ENCODE results near the gene BIRC7. TPM values are rescaled to one million over a fixed set of nuclear protein-coding genes. Genes with fewer than 3 reads are reported as not detected.

The BIRC7 gene
- total RNA-seq, 1 donor from 2014 or later, result 0.35 TPM

DNA sequence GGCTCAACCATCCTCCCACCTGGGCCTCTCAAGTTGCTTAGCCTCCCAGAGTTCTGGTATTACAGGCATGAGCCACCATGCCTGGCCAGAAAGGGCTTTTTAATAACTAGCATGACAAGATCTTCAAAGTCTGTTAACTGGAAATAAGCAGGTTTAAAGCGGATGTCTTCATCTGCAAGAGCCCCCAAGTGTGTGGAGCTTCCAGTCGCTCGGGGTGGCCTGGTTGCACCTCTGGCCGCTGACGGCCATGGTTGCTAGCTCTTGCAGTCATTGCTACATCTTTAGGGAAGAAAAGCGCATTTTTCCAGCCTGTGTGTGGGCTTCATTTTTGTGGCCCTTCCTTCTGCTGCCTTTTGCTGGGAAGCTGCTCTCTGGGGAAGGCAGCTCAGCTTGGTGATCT is 44.7 kb downstream of the BIRC7 start:
- DNase-seq (ENCODE audit: low spot score), result no peak

DNA sequence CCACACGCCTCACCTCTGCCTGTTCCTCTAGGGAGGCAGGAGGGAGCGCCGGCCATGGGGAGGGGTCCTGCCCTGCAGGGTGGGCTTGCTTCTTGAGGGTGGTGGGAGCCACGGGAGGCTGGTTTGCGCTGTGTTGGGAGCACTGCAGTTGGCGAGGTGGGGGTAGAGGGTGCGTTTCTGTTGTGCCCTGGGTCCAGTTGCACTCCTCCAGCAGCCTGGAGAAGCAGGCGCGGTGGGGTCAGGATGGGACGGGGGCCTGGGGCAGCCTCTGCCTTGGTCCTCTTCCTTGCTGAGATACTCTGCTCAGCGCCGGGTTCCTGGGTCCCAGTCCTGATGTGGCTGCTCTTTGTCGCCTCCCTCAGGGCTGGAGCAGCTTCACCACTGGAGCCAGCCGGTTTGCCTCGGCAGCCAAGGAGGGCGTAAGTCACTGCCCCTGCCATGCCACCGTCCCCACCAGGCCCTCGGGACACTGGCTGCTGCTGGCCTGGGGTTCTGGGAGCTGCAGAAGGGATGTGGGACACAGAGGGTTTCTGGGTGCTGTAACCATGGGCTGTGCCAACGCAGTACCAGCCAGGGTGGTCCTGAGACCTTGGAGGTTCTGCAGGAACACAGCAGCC is 45.3 kb downstream of the BIRC7 start:
- no peak for DNase-seq (ENCODE audit: low spot score)

DNA sequence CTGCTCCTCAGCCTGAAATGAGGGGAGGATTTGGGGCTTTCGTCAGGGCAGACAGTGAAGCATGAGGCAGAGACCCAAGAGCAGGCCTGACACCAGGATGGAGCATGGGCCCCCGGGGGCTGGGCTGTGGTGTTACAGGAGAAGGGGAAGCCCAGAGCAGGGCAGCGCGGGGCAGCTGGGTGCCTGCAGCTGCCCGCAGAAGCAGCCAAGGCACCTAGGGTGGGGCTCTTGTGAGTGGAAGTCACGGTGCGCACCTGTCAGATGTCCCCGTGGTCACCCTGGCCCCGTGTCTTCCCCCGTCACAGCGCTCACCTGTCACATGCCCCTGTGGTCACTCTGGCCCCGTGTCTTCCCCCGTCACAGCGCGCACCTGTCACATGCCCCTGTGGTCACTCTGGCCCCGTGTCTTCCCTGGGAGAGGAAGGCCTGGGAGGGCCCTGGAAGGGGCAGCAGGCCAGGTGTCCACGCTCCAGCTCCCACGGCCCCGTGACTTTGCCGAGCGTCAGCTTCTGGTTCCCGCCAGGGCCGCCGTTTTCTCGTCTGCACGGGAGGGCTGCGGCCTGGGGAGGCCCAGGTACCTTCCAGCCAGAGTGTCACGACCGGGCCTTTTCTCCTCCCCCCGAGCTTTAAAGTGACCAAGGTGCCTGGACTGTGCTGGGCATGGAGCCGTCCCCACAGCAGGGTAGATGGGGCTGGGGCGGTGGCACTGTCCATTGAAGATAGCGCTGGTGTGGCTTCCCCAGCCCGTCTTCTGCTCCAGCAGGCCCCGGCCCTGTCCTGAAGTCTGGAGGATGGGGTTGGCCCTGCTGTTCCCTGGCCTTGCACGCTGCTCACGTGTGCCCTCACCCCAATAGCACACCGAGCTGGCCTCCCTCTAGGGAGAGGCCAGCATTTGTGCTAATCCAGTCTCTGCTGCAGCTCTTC is 46.3 kb downstream of the BIRC7 start:
- no peak for DNase-seq (ENCODE audit: low spot score)

DNA sequence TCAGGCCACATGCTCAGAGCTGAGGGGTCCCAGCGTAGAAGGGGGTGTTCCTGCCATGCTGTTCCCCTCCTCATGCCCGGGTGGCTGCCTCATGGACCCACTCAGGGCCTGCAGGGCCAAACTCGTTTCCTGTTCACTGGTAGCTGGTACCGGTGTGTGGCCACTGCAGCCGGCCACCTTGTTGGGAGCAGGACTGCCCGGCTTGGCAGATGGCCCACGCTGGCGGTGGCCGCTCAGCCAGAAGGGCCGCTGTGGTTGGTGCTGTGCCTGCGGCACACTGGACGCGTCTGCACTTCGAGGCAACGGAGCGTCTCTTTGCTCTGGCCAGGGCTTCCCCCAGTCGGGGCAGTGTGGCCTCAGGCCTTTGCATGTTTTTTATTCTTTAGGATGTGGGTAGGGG is 47.2 kb downstream of the BIRC7 start:
- no peak for DNase-seq (ENCODE audit: low spot score)

DNA sequence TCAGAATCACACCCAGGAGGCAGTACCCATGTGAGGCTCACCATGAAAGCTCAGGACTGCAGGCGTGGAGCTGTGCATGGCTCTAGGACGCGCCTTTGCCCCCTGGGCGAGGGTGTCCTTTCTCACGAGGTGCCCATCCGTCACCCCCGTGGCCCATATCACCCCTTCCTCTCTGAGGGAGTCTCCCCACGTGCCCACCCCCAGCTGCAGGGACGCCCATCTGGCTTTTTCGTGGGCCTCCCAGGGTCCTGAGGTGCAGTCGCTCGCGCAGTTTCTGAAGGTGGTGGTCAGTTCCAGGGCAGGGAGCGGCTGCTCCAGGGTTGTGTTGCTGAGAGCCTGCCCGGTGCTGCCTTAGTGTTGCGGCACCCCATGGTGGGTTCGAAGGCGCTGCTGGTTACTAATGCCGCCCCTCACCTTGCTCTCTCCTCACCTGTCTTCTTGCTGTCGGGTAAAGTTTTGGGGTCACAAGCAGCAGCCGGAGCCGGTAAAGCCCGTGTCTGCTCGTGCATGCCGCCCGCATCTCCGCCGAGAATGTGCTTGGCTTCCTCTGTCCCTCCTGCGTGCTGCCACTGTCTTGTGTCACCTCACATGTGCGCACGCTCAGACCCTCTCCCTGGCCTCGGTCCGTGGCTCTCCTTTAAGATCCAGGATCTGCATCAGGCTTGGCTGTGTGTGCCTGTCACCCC is 47.8 kb downstream of the BIRC7 start:
- DNase-seq (ENCODE audit: low spot score), result no peak

DNA sequence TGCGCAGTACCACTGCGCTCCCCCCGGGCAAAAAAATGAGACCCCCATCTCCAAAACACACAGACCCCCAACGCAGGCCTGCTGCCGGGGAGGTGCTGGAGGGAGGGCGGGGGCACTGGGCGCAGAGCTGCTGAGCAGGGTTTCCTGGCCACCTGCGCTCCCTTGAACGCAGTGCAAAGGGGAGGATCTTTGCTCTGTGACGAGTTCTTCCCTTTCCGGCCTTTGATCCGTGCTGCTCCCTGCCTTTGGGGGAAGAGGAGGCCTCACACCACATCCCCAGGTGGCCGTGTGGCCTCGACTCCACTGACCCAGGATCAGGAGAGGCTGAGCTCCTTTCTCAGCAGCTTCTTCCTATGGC is 48.4 kb downstream of the BIRC7 start:
- DNase-seq (ENCODE audit: low spot score), result no peak

DNA sequence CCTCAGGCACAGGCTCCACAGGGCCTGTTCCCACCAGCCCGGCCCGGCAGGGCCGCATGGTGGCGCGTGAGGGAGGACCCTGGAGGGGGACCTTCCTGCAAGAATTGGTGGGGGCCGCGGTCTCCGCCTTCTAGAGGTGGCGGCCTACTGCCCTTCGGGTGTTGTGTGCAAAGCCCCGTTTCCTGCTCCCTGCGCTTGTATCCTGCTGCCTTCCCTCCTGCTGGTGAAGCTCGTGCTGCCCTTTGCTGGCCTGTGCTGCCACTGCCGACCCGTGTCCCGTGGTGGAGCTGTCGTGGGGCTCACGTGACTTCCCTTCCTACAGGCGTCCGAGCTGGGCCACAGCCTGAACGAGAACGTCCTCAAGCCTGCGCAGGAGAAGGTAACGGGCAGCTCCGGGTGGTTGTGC is 48.8 kb downstream of the BIRC7 start:
- no peak for DNase-seq (ENCODE audit: low spot score)

DNA sequence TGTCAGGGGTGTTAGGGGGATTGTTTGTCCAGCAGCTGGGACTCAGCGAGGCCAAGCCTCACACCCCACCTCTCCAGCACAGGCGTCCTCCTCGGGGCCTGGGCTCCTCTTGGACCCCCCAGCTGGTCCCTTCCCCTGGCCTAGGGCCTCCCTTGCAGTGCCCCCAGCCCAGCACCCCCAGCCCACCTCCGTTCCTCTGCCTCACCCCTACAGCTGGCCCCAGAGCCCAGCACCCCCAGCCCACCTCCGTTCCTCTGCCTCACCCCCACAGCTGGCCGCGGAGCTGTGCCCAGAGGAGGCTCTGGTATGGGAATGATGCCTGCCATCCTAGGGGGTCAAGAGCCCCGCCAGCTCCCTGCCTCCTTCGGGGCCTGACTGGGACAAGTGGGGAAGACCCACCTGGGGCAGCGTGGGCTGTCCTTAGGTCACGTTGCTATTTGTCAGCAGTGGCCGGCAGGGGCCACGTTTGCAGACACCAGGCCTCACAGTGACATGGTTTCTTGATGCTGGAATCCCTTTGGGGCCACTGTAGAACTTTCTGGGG is 49.3 kb downstream of the BIRC7 start:
- DNase-seq (ENCODE audit: low spot score), result no peak

DNA sequence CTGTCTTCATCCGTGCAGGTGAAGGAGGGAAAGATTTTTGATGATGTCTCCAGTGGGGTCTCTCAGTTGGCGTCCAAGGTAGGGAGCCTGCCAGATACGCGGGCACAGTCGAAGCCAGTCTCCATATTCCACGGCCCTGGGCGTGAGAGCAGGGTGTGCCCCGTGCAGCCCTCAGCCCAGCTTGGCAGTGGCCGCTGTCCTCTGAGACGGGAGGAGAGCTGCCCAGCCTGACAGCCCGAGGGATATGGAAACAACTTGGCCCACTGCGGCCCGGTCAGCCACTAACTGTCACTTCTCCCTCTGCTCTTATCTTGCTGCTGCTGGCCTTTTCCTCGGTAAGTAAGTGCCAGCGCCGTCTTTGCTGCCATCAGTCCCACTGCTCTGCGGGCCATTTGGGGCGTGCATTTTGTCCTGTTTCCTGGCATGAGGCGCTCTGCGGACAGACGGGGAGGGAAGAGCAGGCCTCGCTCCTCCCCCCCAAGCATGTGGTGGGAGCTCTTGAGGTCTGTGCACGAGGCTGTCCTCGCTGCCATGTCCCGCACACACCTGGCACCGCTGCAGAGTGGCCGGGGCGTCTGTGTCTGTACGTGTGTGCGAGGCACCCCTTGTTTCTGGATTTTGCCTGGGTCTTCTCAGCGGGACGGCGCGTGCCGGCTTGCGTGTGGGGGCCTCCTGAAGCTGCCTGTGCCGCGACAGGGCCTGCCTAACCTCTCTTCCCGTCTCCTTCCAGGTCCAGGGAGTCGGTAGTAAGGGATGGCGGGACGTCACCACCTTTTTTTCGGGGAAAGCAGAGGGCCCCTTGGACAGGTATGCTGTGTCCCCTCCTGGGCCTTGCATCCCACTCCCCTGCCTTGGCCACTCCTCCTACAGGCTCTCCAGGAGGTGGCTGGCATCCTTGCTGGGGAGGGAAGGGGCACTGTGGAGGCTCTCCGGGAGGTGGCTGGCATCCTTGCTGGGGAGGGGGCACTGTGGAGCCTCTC is 50.2 kb downstream of the BIRC7 start:
- no peak for DNase-seq (ENCODE audit: low spot score)

DNA sequence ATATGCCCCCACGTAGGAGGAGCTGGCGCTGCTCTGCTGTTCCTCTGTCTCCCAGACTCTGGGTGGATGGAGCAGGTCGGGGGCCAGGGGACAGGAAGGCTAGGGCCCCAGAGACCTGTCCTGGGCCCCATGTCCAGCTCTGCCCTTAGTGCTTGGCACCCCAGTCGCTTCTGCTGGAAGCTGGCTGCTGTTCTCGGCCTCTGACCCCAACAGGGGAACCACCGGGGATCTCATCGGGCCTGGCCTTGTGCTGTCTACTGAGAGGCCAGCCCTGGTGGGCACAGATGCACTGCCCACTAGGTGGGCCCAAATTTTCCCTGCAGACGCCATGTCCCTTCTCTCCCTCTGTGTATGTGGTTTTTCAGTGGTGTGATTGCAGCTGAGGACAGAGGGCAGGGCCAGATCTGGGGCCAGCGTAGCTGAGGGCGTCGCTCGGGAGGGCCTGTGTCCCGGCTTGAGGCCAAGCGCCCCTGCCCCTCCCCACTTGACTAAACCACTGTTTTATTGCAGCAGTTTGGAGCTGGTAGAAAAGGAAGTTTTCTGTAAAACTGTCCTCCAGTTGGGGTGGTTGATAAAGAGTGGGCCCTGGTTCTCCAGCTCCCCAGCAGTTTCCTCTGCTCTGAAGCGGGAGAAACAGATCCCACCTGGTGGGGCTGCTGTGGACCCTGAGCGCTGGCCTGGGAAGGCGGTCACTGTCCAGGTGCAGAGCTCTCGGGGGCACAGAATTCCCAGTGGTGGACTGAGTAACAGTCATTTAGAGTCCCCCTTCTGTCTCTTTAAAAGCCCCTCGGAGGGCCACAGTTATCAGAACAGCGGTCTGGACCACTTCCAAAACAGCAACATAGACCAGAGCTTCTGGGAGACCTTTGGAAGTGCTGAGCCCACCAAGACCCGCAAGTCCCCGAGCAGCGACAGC is 51.3 kb downstream of the BIRC7 start:
- no peak for DNase-seq (ENCODE audit: low spot score)

DNA sequence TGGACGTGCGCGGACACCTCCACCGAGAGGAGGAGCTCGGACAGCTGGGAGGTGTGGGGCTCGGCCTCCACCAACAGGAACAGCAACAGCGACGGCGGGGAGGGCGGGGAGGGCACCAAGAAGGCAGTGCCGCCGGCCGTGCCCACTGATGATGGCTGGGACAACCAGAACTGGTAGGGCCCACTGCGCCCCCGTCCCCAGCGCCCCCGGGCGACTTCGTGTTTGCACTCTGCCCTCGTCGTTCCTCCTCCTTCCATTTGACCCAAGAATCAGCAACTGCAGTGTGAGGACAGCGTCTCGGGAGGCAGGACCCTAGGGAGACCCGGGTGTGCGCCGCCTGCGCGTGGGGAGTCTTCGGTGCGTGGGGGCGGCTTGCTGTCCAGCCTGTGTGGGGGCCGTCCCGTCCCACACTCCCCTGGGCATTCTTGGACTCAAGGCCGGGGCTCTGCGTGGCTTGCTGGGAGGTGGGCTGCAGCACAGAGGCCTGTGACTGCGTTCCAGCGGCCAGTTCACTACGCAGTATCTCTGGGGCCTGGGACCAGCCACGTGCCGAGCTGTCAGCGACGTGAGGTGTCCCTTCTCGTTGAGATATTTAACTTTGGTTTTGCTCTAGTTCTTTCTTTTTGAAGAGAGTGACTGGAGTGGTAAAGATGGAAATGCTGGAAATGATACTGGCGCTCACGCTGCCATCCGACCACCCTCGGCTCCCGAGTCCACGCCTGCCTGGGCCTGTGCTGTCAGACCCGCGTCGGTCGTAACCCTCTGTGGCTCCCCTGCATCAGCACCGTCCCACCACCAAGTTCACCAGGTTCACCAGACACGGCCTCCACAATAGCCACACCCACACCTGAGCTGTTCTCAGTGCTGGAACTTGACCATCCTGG is 52.2 kb downstream of the BIRC7 start:
- no peak for DNase-seq (ENCODE audit: low spot score)

DNA sequence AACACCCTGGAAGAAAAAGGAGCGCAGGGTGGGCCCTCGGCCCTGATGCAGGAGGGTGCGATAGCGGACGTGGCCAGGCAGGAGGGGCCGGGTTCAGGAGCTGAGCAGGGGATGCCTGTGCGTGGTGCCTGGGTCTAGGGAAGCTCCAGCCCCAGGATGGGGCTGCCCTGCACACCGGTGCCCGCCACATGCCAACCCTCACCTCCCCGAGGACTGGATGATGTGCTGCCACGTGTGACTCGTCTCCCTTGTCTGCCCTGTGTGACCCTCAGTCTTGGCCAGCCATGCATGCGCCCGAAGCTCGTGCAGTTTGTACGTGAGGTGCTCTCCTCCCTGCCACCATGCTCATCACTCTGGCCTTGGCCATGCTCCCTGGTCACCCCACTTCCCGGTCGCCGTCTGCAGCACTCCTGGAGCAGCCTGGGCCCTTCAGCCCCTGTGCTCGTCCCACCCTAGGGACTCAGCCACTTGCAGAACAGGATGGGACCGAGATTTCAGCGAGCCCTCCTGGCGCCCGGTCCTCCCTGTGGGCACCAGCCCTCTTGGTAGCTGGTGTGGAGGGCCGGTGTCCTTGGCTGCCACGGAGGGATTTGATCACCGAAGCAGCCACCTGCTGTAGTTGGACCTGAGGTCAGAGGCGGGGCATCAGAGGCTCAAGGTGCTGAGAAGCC is 53.0 kb downstream of the BIRC7 start:
- DNase-seq (ENCODE audit: low spot score), result no peak

DNA sequence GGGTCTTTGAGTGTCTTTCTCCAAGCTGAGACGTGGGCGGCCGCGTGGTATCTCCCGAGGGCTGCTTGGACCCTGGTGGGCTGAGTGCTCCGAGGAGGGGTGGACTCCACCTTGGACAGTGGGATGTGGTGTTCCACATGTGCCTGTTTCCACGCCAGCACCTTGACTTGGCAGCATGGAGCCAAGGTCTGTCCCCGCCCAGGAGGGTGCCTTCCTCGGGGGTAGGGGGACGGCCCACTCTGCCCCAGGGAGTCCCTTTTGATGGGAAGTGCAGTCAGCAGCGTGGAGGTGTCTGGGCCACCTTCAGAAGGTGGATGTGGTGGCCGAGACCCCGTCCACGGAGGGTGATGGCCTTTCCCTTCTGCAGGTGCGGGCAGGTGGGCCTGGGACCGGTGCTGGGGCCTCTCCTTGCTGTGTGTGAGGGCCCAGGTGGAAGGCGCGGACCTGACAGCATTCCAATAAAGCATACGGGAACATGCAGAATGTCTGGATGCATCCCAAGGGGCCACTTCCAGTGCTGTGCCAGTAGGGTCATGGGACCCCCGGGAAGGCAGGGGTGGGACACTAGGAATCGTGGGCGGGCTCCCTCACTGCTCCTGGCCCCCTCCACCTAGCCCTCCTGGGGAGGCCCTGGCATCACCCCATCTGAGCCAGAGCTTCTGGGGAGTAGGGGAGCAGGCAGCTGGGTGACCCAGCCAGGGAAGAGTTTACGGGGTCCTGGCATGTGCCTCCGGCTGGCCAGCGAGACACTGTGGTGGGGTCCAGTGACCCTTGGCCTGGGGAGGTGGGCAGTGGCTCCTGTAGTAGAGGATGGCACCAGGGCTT is 53.8 kb downstream of the BIRC7 start:
- DNase-seq (ENCODE audit: low spot score), result no peak

Measured in mesenteric fat pad (tissue), 1 donor.